GM12892 (cell line): Measurements from ENCODE around the gene SHROOM2.

Experiments used
- POLR2A ChIP-seq: IDR thresholded peaks from 2 replicates; pipeline ENCODE4 v1.6.1; 2011; ENCODE audit warnings: low read depth, low read length, control low read depth
- TAF1 ChIP-seq: IDR thresholded peaks from 2 replicates; pipeline ENCODE4 v1.6.1; 2011; ENCODE audit warnings: low read depth, mild to moderate bottlenecking, control low read depth, low read length, borderline replicate concordance

- TF ChIP-seq TAF1 = no peak
- no peak for TF ChIP-seq POLR2A
Observed at GRCh38 chrX:9919632-9920172, 133.5 kb downstream of the SHROOM2 start.
